DMS 273 (cell line): ENCODE measurements around the gene NEK3.
"Not testable (repeated sequence)": the region's sequence is repeated elsewhere in the genome, so short reads cannot be mapped to it uniquely, and the experiment has no call there.

Source experiments
- DNase-seq: peaks from one replicate; lab custom pipeline; 2025; ENCODE audit not compliant: unreplicated experiment; lab: John Stamatoyannopoulos, UW

Gene NEK3

GRCh38 chr13:52125547-52125946 is 33.9 kb downstream of the NEK3 start:
- no peak for DNase-seq

GRCh38 chr13:52118595-52118994 is 40.8 kb downstream of the NEK3 start:
- DNase-seq: peak; percentile 34

- DNase-seq: no peak
These were observed 41.3 kb downstream of the NEK3 start for GRCh38 chr13:52118095-52118494.

GRCh38 chr13:52112591-52112990 is 46.8 kb downstream of the NEK3 start:
- no peak for DNase-seq

- no peak for DNase-seq
These were observed 50.2 kb downstream of the NEK3 start for GRCh38 chr13:52109116-52109670.

- DNase-seq: no peak
These were observed 53.6 kb downstream of the NEK3 start for GRCh38 chr13:52105841-52106240.

- no peak for DNase-seq
These were observed 54.8 kb downstream of the NEK3 start for GRCh38 chr13:52104624-52105023.

- DNase-seq: no peak
These were observed 56.0 kb downstream of the NEK3 start for GRCh38 chr13:52103386-52103785.

GRCh38 chr13:52102423-52102822 is 57.0 kb downstream of the NEK3 start:
- not testable (repeated sequence) for DNase-seq

- DNase-seq: no peak
These were observed 62.2 kb downstream of the NEK3 start for GRCh38 chr13:52097197-52097596.

GRCh38 chr13:52096748-52097147 is 62.6 kb downstream of the NEK3 start:
- DNase-seq: no peak

GRCh38 chr13:52096062-52096461 is 63.3 kb downstream of the NEK3 start:
- no peak for DNase-seq

GRCh38 chr13:52092087-52092486 is 67.3 kb downstream of the NEK3 start:
- no peak for DNase-seq

- no peak for DNase-seq
These were observed 67.9 kb downstream of the NEK3 start for GRCh38 chr13:52091473-52091872.

- no peak for DNase-seq
These were observed 74.0 kb downstream of the NEK3 start for GRCh38 chr13:52085421-52085820.

- not testable (repeated sequence) for DNase-seq
These were observed 74.4 kb downstream of the NEK3 start for GRCh38 chr13:52084981-52085380.
